K562 (cell line): ENCODE measurements around the gene IRF1. TPM values are rescaled to one million over a fixed set of nuclear protein-coding genes. Genes with fewer than 3 reads are reported as not detected.
A peak's percentile ranks its signal among the peaks of the same experiment; 100 is the strongest.

Experiments
- ATAC-seq: fragments of 200-7000 bp; cut with Tn5 transposase; 3 replicates; pipeline ENCODE4 v1.9.1; 2020; ENCODE audit warnings: moderate library complexity
- BruUV-seq: library from RNA; stranded (reverse); fragments of 400-500 nt; replicated peaks from 2 replicates; lab custom pipeline; 2021; lab: Mats Ljungman, UMichigan
- CTCF ChIA-PET: fragments of 300-600 bp; formaldehyde crosslinking; extraction: SDS; loops from one replicate; lab custom pipeline; 2021; ENCODE audit warnings: low intra/inter-chr PET ratio; lab: Yijun Ruan, JAX
- POLR2A ChIA-PET: fragments of 300-600, 350-650 bp; sonication (Branson Sonifier 250); formaldehyde crosslinking; extraction: SDS; loops from one replicate; lab custom pipeline; 2021; ENCODE audit warnings: antibody characterized with exemption, inconsistent platforms; lab: Yijun Ruan, JAX
- DNase-seq, 4 experiments: peaks; one replicate each; pipeline versions ENCODE4 v3.0.0 to v3.0.0-alpha.2; 2011 to 2018; ENCODE audit warnings: low spot score in 3 of 4, mixed read lengths in 3 of 4; ENCODE audit errors: extremely low read depth in 1 of 4
- FAIRE-seq: peaks from 2 replicates; lab custom pipeline; 2011; peaks lifted over from hg19 to GRCh38; lab: Jason Lieb, UNC
- H2AFZ ChIP-seq: 2 replicates; pipeline ENCODE4 v1.6.0; 2011; ENCODE audit warnings: low read depth, low read length, control low read depth, inconsistent platforms
- H3K27ac ChIP-seq: fragments of 200-600 bp; 3 replicates; pipeline ENCODE4 v1.8.0; 2011; ENCODE audit warnings: low read depth, mild to moderate bottlenecking, control low read depth, inconsistent platforms, low read length, moderate library complexity, mixed read lengths; ENCODE audit errors: extremely low read depth
- H3K27me3 ChIP-seq, 2 experiments: fragments of 300-600 bp in 1 of 2; 2 replicates in 1 of 2; 3 replicates in 1 of 2; pipeline versions ENCODE4 v1.6.0 to v1.8.0; 2011; ENCODE audit warnings: inconsistent platforms in 2 of 2, low read length in 2 of 2, mild to moderate bottlenecking in 1 of 2, mixed read lengths in 1 of 2, moderate library complexity in 1 of 2; ENCODE audit not compliant: control insufficient read depth in 2 of 2, insufficient read depth in 2 of 2
- H3K36me3 ChIP-seq: fragments of 300-600 bp; 3 replicates; pipeline ENCODE4 v1.8.0; 2011; ENCODE audit warnings: mild to moderate bottlenecking, low read length, inconsistent platforms; ENCODE audit not compliant: control insufficient read depth, insufficient read depth
- H3K4me1 ChIP-seq, 2 experiments: fragments of 200-600 bp in 1 of 2; replicated peaks in 1 of 2; 2 replicates in 1 of 2; 3 replicates in 1 of 2; pipeline versions ENCODE4 v1.5.1 to v1.8.0; 2011; ENCODE audit warnings: inconsistent platforms in 2 of 2, low read length in 2 of 2, mild to moderate bottlenecking in 1 of 2, mixed read lengths in 1 of 2, moderate library complexity in 1 of 2; ENCODE audit not compliant: control insufficient read depth in 2 of 2, insufficient read depth in 2 of 2
- H3K4me2 ChIP-seq: 2 replicates; pipeline ENCODE4 v1.6.1; 2011; ENCODE audit warnings: low read length, control low read depth, inconsistent platforms, mixed read lengths; ENCODE audit not compliant: insufficient read depth
- H3K4me3 ChIP-seq: fragments of 200-600 bp; sonication (generic), shearing (Covaris generic); 2 replicates; pipeline ENCODE4 v1.5.1; 2016; ENCODE audit warnings: control low read depth, inconsistent platforms
- H3K79me2 ChIP-seq: fragments of 200-600 bp; 3 replicates; pipeline ENCODE4 v1.8.0; 2011; ENCODE audit warnings: low read length, inconsistent platforms; ENCODE audit not compliant: control insufficient read depth, insufficient read depth
- H3K9ac ChIP-seq, 2 experiments: 2 replicates each; pipeline versions ENCODE4 v1.6.0 to v1.6.1; 2011; ENCODE audit warnings: low read depth in 2 of 2, low read length in 2 of 2, control low read depth in 1 of 2, inconsistent platforms in 1 of 2, mild to moderate bottlenecking in 1 of 2, mixed read lengths in 1 of 2; ENCODE audit not compliant: insufficient read depth in 1 of 2
- H3K9me1 ChIP-seq: one replicate; pipeline ENCODE4 v1.6.0; 2011; ENCODE audit warnings: inconsistent platforms, mild to moderate bottlenecking, low read length, moderate library complexity; ENCODE audit not compliant: control insufficient read depth, insufficient read depth
- H3K9me3 ChIP-seq: replicated peaks from 2 replicates; pipeline ENCODE4 v1.5.1; 2011; ENCODE audit warnings: low read depth, low read length, inconsistent platforms; ENCODE audit not compliant: control insufficient read depth, insufficient read depth
- H4K20me1 ChIP-seq: replicated peaks from 2 replicates; pipeline ENCODE4 v1.6.1; 2011; ENCODE audit warnings: low read length, inconsistent platforms, mixed read lengths; ENCODE audit not compliant: control insufficient read depth, insufficient read depth
- NFRKB ChIP-seq: fragments of 450-650 bp; IDR thresholded peaks from 2 replicates; pipeline ENCODE4 v1.6.1; 2016; ENCODE audit warnings: low read depth
- RAD21 ChIP-seq, 2 experiments: fragments of 250-450 bp in 1 of 2; fragments of 450-650 bp in 1 of 2; sonication (Bioruptor Pico) in 1 of 2; formaldehyde crosslinking in 1 of 2; IDR thresholded peaks in 1 of 2; conservative IDR thresholded peaks in 1 of 2; 2 replicates each; pipeline versions ENCODE4 v1.4.0 to v1.8.0; 2020 to 2022; ENCODE audit warnings: mild to moderate bottlenecking in 2 of 2, moderate library complexity in 1 of 2
- SMAD4 ChIP-seq: fragments of 250-450 bp; sonication (Bioruptor Pico); conservative IDR thresholded peaks from 2 replicates; pipeline ENCODE4 v1.8.0; 2021; ENCODE audit warnings: inconsistent platforms, mild to moderate bottlenecking, moderate library complexity
- WGBS: fragments of 100-300 bp; shearing (Covaris generic); methylation state at CpG from one replicate; pipeline ENCODE4 v1.1.6; 2016; ENCODE audit warnings: low coverage, mixed read lengths; ENCODE audit not compliant: insufficient coverage; ENCODE audit errors: missing lambda C conversion rate; 5-methylcytosine and 5-hydroxymethylcytosine counted together
- in situ Hi-C: fragments of 300-500 bp; cut with MboI; formaldehyde crosslinking; loops from 4 replicates; pipeline ENCODE4 v1.15.0; 2018; ENCODE audit warnings: inconsistent platforms, mixed read lengths
- intact Hi-C: fragments of 100-400 bp; cut with micrococcal nuclease; formaldehyde crosslinking; loops from 2 replicates; pipeline ENCODE4 v1.14.2; 2022
- polyA plus RNA-seq, 8 experiments: library from polyadenylated mRNA; depleted of rRNA in 4 of 8; stranded (reverse) in 5 of 8; unstranded in 3 of 8; fragments of >200 nt; fragmentation: Nextera tagmentation in 2 of 8; fragmentation: Illumina TruSeq in 1 of 8; extraction: Ambion mirVana in 2 of 8; extraction: Trizol in 1 of 8; gene quantifications; 2 replicates each; pipeline versions ENCODE4 v1.2.1 to v1.2.3, GENCODE V29; 2011 to 2014; ENCODE audit warnings: inconsistent platforms in 1 of 8, missing spikeins in 1 of 8
- total RNA-seq, 7 experiments: library from RNA; depleted of rRNA in 6 of 7; stranded (reverse); fragments of >200 nt in 6 of 7; fragmentation: Illumina TruSeq in 2 of 7; extraction: Trizol in 2 of 7; gene quantifications; 2 replicates each; pipeline versions ENCODE4 v1.2.1 to v1.2.3, GENCODE V29; 2011 to 2021; ENCODE audit warnings: low replicate concordance in 1 of 7
- TF ChIP-seq, protein P1 (sequence below): fragments of 450-650 bp; IDR thresholded peaks from 2 replicates; pipeline ENCODE4 v1.6.1; 2017; ENCODE audit warnings: mild to moderate bottlenecking, moderate library complexity
- TF ChIP-seq, protein P2 (sequence below), 3 experiments: IDR thresholded peaks in 2 of 3; conservative IDR thresholded peaks in 1 of 3; 2 replicates each; pipeline ENCODE4 v1.5.1; 2011 to 2012; ENCODE audit warnings: low read length in 3 of 3, mild to moderate bottlenecking in 3 of 3, control low read depth in 2 of 3, improper control_type of control experiment in 1 of 3, inconsistent platforms in 1 of 3, low read depth in 1 of 3, mixed read lengths in 1 of 3, moderate library complexity in 1 of 3; ENCODE audit not compliant: insufficient read depth in 2 of 3
- TF ChIP-seq, protein P3 (sequence below), 2 experiments: fragments of 450-650 bp in 1 of 2; sonication (generic) in 1 of 2; formaldehyde crosslinking in 1 of 2; IDR thresholded peaks; 2 replicates each; pipeline versions ENCODE4 v1.7.1 to v1.9.0; 2016 to 2022; ENCODE audit warnings: inconsistent platforms in 1 of 2, mild to moderate bottlenecking in 1 of 2, missing genetic modification reagents in 1 of 2

The IRF1 gene
- total and polyA plus RNA-seq, 9 of the 15 experiments (the other 6 are each of a cell fraction or from before 2014, with no cell fraction given), result 1.1 to 12.3 (median 5.9) TPM

DNA sequence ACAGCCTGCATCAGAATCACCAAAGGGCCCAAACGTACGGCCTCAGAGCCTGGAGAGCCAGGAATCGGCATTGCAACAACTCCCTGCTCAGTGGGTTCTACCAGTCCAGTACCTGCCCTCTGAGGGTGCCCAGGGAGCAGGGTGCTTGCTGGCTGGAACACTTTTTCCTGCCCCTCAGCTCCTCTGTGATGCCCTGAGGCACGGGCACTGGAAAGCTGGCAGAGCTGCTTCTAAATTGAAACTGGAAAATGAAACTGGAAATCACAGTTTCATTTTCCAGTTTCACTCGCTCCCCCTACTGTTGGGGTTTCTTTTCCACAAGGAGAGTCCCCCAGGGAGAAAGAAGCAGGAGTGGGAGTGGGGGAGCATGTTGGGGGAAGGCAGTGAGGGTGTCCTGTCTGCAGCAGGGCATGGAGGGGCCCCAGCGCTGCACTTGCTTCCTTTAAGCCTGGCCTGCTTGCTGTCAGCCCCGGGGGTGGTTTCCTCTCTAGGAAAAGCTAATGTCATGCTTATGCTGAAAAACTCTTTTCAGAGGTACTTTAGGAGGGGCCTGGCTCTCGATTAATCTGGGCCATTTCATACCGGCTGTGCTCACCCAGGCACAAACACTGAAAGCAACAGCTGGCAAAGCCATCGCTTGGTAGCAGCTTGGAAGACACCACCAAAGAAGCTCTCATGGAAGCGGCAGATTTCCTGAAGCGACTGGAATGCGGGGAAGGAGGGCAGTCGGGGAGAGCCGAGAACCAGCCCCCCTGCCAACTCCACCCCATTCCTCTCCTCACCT is 26.2 kb downstream of the IRF1 start:
- in situ Hi-C loops, result no loop called here
- no peak for ATAC-seq
- peak overlapping the region in 1 of 2 experiments; percentile 23; a peak in 2 of 4 replicates for H3K9ac ChIP-seq
- H3K9me1 ChIP-seq, result no peaks in the 10 kb centered on the region
- no peaks in the 10 kb centered on the region for H3K9me3 ChIP-seq
- FAIRE-seq, result no peak
- POLR2A ChIA-PET, result interaction anchor here (0.6 to 4.3 kb wide), 10 partner anchors 15 to 156 kb away, joined by 3 to 61 read pairs (median 3); partner anchors contain the start of gene IRF1
- no peaks in the 10 kb centered on the region for H3K36me3 ChIP-seq
- no peaks in the 10 kb centered on the region for H3K27me3 ChIP-seq
- H3K4me3 ChIP-seq, result no peak overlapping the region
- H2AFZ ChIP-seq, result no peak overlapping the region; the same call in 1 of the 2 replicates
- no peak for DNase-seq
- no TSS peak for BruUV-seq
- no peaks in the 10 kb centered on the region for H4K20me1 ChIP-seq
- no peaks in the 10 kb centered on the region for H3K79me2 ChIP-seq
- H3K4me2 ChIP-seq, result peak overlapping the region; percentile 38; the same call in 1 of the 2 replicates
- H3K4me1 ChIP-seq, result peaks cover 35 to 38% of the 10 kb centered on the region in 2 experiments
- WGBS, result 58% methylated on average over 13 of the region's 15 CpGs
- CTCF ChIA-PET, result no interaction called here
- intact Hi-C loops, result no loop called here
- no peak overlapping the region for H3K27ac ChIP-seq
- TF ChIP-seq NFRKB (no peak), RAD21 (CRISPR knock-in tag; conservative IDR thresholded peaks at IDR 0.05 in 1 of 2, IDR thresholded peaks at IDR 0.05 in 1 of 2) (peak; percentile 28; a peak in 3 of 4 replicates), SMAD4 (CRISPR knock-in tag) (peak; percentile 29; the same call in 1 of the 2 replicates)
- TF ChIP-seq, protein P1, sequence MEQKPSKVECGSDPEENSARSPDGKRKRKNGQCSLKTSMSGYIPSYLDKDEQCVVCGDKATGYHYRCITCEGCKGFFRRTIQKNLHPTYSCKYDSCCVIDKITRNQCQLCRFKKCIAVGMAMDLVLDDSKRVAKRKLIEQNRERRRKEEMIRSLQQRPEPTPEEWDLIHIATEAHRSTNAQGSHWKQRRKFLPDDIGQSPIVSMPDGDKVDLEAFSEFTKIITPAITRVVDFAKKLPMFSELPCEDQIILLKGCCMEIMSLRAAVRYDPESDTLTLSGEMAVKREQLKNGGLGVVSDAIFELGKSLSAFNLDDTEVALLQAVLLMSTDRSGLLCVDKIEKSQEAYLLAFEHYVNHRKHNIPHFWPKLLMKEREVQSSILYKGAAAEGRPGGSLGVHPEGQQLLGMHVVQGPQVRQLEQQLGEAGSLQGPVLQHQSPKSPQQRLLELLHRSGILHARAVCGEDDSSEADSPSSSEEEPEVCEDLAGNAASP, result no peak
- TF ChIP-seq, protein P2, sequence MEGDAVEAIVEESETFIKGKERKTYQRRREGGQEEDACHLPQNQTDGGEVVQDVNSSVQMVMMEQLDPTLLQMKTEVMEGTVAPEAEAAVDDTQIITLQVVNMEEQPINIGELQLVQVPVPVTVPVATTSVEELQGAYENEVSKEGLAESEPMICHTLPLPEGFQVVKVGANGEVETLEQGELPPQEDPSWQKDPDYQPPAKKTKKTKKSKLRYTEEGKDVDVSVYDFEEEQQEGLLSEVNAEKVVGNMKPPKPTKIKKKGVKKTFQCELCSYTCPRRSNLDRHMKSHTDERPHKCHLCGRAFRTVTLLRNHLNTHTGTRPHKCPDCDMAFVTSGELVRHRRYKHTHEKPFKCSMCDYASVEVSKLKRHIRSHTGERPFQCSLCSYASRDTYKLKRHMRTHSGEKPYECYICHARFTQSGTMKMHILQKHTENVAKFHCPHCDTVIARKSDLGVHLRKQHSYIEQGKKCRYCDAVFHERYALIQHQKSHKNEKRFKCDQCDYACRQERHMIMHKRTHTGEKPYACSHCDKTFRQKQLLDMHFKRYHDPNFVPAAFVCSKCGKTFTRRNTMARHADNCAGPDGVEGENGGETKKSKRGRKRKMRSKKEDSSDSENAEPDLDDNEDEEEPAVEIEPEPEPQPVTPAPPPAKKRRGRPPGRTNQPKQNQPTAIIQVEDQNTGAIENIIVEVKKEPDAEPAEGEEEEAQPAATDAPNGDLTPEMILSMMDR (IDR thresholded peaks at IDR 0.05 in 2 of 3, conservative IDR thresholded peaks at IDR 0.05 in 1 of 3; ENCODE audit: insufficient read depth in 2 of 3, low read depth in 1 of 3, low read length in 3 of 3), result peak in 2 of 3 experiments; percentile 11 to 36; a peak in 2 of 6 replicates
- TF ChIP-seq, protein P3, sequence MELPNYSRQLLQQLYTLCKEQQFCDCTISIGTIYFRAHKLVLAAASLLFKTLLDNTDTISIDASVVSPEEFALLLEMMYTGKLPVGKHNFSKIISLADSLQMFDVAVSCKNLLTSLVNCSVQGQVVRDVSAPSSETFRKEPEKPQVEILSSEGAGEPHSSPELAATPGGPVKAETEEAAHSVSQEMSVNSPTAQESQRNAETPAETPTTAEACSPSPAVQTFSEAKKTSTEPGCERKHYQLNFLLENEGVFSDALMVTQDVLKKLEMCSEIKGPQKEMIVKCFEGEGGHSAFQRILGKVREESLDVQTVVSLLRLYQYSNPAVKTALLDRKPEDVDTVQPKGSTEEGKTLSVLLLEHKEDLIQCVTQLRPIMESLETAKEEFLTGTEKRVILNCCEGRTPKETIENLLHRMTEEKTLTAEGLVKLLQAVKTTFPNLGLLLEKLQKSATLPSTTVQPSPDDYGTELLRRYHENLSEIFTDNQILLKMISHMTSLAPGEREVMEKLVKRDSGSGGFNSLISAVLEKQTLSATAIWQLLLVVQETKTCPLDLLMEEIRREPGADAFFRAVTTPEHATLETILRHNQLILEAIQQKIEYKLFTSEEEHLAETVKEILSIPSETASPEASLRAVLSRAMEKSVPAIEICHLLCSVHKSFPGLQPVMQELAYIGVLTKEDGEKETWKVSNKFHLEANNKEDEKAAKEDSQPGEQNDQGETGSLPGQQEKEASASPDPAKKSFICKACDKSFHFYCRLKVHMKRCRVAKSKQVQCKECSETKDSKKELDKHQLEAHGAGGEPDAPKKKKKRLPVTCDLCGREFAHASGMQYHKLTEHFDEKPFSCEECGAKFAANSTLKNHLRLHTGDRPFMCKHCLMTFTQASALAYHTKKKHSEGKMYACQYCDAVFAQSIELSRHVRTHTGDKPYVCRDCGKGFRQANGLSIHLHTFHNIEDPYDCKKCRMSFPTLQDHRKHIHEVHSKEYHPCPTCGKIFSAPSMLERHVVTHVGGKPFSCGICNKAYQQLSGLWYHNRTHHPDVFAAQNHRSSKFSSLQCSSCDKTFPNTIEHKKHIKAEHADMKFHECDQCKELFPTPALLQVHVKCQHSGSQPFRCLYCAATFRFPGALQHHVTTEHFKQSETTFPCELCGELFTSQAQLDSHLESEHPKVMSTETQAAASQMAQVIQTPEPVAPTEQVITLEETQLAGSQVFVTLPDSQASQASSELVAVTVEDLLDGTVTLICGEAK (IDR thresholded peaks at IDR 0.05), result no peak
- TF ChIP-seq, protein P3 (CRISPR knock-in tag; IDR thresholded peaks at IDR 0.05), result no peak
